Uterus (tissue), 4 donors: Measurements from ENCODE around the gene NOG. TPM values are rescaled to one million over a fixed set of nuclear protein-coding genes. Genes with fewer than 3 reads are reported as not detected.

Experiments
- DNase-seq, 2 donors: peaks; one replicate each; pipeline ENCODE4 v3.0.0-alpha.2; 2019 to 2020
- H3K27ac ChIP-seq, 2 donors: fragments of 200-600 bp; sonication (generic); 1 replicate in 1 of 2; 2 replicates in 1 of 2; pipeline ENCODE4 v1.5.1; 2016 to 2018
- H3K27me3 ChIP-seq, 2 donors: fragments of 200-600 bp; sonication (generic); one replicate each; pipeline ENCODE4 v1.5.1; 2018 to 2019; ENCODE audit warnings: control low read depth in 1 of 2
- H3K36me3 ChIP-seq, 2 donors: fragments of 200-600 bp; sonication (generic); one replicate each; pipeline ENCODE4 v1.5.1; 2019; ENCODE audit warnings: control low read depth in 1 of 2
- H3K4me1 ChIP-seq, 2 donors: fragments of 200-600 bp; sonication (generic); one replicate each; pipeline ENCODE4 v1.5.1; 2018 to 2019; ENCODE audit warnings: control low read depth in 1 of 2
- H3K4me3 ChIP-seq, 2 donors: fragments of 200-600 bp; sonication (generic); 1 replicate in 1 of 2; 2 replicates in 1 of 2; pipeline ENCODE4 v1.5.1; 2018 to 2019; ENCODE audit warnings: mild to moderate bottlenecking in 1 of 2
- H3K9me3 ChIP-seq, 2 donors: fragments of 200-600 bp; sonication (generic); one replicate each; pipeline ENCODE4 v1.5.1; 2019; ENCODE audit warnings: control low read depth in 1 of 2
- CTCF ChIP-seq, 4 experiments: fragments of 200-600 bp in 2 of 4; fragments of 450-650 bp in 2 of 4; sonication (generic) in 2 of 4; IDR thresholded peaks; one replicate each; pipeline ENCODE4 v1.5.1; 2016 to 2019; ENCODE audit warnings: antibody characterized with exemption in 4 of 4, mild to moderate bottlenecking in 2 of 4, moderate library complexity in 1 of 4
- POLR2A ChIP-seq, 2 donors: fragments of 450-650 bp; IDR thresholded peaks; one replicate each; pipeline ENCODE4 v1.6.1; 2016; ENCODE audit warnings: antibody characterized with exemption in 2 of 2, mild to moderate bottlenecking in 1 of 2, moderate library complexity in 1 of 2
- intact Hi-C: fragments of 100-400 bp; cut with DNase I; formaldehyde crosslinking; loops from one replicate; pipeline ENCODE4 v1.15.1; 2023; ENCODE audit warnings: low total_unique reads
- total RNA-seq, 4 donors: library from RNA; depleted of rRNA in 3 of 4; stranded (reverse); fragments of >200 nt in 3 of 4; gene quantifications; one replicate each; pipeline versions ENCODE4 v1.1.0 to v1.2.4, GENCODE V29; 2014 to 2023
- donor health status: DM: yes; HTN: yes; CAD: no.

Gene NOG
- total RNA-seq, 4 donors from 2014 or later, result 0.21 to 2.6 TPM; not detected in 2

GRCh38 chr17:56600256-56600655 lies 6.8 kb downstream of the NOG start:
- Histone ChIP-seq H3K9me3 (no peaks in the 10 kb centered on the region), H3K4me3 (no peak overlapping the region), H3K27ac (no peak overlapping the region), H3K4me1 (peaks cover 0 to 17% of the 10 kb centered on the region in 2 donors), H3K36me3 (no peaks in the 10 kb centered on the region), H3K27me3 (peaks cover 24 to 57% of the 10 kb centered on the region in 2 donors)
- TF ChIP-seq POLR2A (IDR thresholded peaks at IDR 0.05) (no peak), CTCF (IDR thresholded peaks at IDR 0.05) (no peak)
- DNase-seq, result no peak
- intact Hi-C loops, result no loop called here

- no peak overlapping the region for H3K27ac ChIP-seq
- H3K36me3 ChIP-seq, result no peaks in the 10 kb centered on the region
- TF ChIP-seq POLR2A (IDR thresholded peaks at IDR 0.05) (no peak), CTCF (IDR thresholded peaks at IDR 0.05) (no peak)
- no peak for DNase-seq
- intact Hi-C loops, result no loop called here
- H3K27me3 ChIP-seq, result peaks cover 24 to 48% of the 10 kb centered on the region in 2 donors
- peaks cover 0 to 12% of the 10 kb centered on the region in 2 donors for H3K4me1 ChIP-seq
- H3K4me3 ChIP-seq, result no peak overlapping the region
- no peaks in the 10 kb centered on the region for H3K9me3 ChIP-seq
These were observed 8.1 kb downstream of the NOG start for GRCh38 chr17:56601591-56601990.

GRCh38 chr17:56602292-56603130 lies 9.0 kb downstream of the NOG start:
- TF ChIP-seq CTCF (IDR thresholded peaks at IDR 0.05), result no peak
- TF ChIP-seq POLR2A (IDR thresholded peaks at IDR 0.05), result no peak
- Histone ChIP-seq H3K27ac (no peak overlapping the region), H3K4me3 (no peak overlapping the region), H3K36me3 (no peaks in the 10 kb centered on the region), H3K27me3 (peaks cover 16 to 39% of the 10 kb centered on the region in 2 donors), H3K4me1 (peaks cover 0 to 3% of the 10 kb centered on the region in 2 donors), H3K9me3 (no peaks in the 10 kb centered on the region)
- DNase-seq, result no peak
- intact Hi-C loops, result no loop called here

- peaks cover 7 to 27% of the 10 kb centered on the region in 2 donors for H3K27me3 ChIP-seq
- intact Hi-C loops, result no loop called here
- no peak overlapping the region for H3K4me3 ChIP-seq
- H3K27ac ChIP-seq, result no peak overlapping the region
- H3K9me3 ChIP-seq, result no peaks in the 10 kb centered on the region
- TF ChIP-seq CTCF (IDR thresholded peaks at IDR 0.05) (no peak), POLR2A (IDR thresholded peaks at IDR 0.05) (no peak)
- no peaks in the 10 kb centered on the region for H3K36me3 ChIP-seq
- H3K4me1 ChIP-seq, result no peaks in the 10 kb centered on the region
- no peak for DNase-seq
These were observed 10.2 kb downstream of the NOG start for GRCh38 chr17:56603486-56604238.
